ENCODE results near the gene HCN1.

DNA sequence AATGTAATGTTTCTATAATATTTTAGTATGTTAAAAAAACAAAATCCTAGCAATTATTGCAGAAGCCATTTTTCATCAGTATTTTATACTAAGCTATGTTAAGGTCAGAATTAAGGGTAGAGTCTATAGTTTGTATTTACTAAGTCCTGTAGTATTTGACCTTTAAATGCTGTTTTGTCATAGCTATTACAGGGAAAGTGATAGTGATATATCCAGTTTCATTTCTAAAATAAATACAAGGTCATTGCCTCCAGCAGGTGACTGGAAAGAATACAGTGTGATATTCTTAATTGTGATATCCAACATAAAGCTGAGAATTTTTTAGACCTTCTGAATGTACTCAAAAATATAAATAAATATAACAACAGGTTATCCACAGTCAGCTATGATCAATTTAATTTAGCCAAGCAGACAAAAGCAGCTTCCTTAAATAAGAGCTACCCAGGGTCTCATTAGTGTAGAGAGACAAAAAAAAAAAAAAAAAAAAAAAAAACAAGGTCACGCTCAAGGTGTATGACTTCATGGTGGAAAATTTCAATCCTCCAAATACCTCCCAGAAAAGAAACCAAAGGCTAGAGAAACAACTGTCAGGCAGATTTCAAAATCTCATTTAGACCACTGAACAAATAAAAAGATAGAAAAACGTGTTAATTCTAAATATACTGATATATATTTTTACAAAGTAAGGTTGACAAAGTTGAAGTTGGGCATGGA lies 278.7 kb downstream of the HCN1 start:
- TF ChIP-seq FOXP1 (IDR thresholded peaks at IDR 0.05) (no peak), FOXP1 (CRISPR knock-in tag; IDR thresholded peaks at IDR 0.05) (no peak), JUN (CRISPR knock-in tag; IDR thresholded peaks at IDR 0.05) (no peak), RAD21 (CRISPR knock-in tag; IDR thresholded peaks at IDR 0.05) (no peak)
- TF ChIP-seq, protein P1, sequence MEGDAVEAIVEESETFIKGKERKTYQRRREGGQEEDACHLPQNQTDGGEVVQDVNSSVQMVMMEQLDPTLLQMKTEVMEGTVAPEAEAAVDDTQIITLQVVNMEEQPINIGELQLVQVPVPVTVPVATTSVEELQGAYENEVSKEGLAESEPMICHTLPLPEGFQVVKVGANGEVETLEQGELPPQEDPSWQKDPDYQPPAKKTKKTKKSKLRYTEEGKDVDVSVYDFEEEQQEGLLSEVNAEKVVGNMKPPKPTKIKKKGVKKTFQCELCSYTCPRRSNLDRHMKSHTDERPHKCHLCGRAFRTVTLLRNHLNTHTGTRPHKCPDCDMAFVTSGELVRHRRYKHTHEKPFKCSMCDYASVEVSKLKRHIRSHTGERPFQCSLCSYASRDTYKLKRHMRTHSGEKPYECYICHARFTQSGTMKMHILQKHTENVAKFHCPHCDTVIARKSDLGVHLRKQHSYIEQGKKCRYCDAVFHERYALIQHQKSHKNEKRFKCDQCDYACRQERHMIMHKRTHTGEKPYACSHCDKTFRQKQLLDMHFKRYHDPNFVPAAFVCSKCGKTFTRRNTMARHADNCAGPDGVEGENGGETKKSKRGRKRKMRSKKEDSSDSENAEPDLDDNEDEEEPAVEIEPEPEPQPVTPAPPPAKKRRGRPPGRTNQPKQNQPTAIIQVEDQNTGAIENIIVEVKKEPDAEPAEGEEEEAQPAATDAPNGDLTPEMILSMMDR (CRISPR knock-in tag; IDR thresholded peaks at IDR 0.05): no peak

Measured in HepG2 (cell line).